Lower lobe of right lung (tissue), 2 donors: ENCODE data around the gene ANKRD6. TPM values are rescaled to one million over a fixed set of nuclear protein-coding genes. Genes with fewer than 3 reads are reported as not detected.

Source experiments
- ATAC-seq, 2 donors: fragments of 200-7000 bp; cut with Tn5 transposase; one replicate each; pipeline ENCODE4 v1.9.1; 2020 to 2022; ENCODE audit warnings: mild to moderate bottlenecking in 2 of 2, moderate library complexity in 2 of 2
- DNase-seq: peaks from one replicate; pipeline ENCODE4 v3.0.0-alpha.2; 2020
- H3K27ac ChIP-seq: fragments of 200-600 bp; one replicate; pipeline ENCODE4 v1.8.0; 2022
- H3K27me3 ChIP-seq: fragments of 200-600 bp; one replicate; pipeline ENCODE4 v1.8.0; 2022; ENCODE audit warnings: low read depth
- H3K36me3 ChIP-seq: fragments of 200-600 bp; one replicate; pipeline ENCODE4 v1.8.0; 2022; ENCODE audit warnings: mild to moderate bottlenecking
- H3K4me1 ChIP-seq: fragments of 200-600 bp; one replicate; pipeline ENCODE4 v1.8.0; 2022
- H3K4me3 ChIP-seq: fragments of 200-600 bp; one replicate; pipeline ENCODE4 v1.8.0; 2022; ENCODE audit warnings: mild to moderate bottlenecking
- H3K9me3 ChIP-seq: fragments of 200-600 bp; one replicate; pipeline ENCODE4 v1.8.0; 2022
- CTCF ChIP-seq: fragments of 200-600 bp; IDR thresholded peaks from one replicate; pipeline ENCODE4 v1.8.0; 2022; ENCODE audit warnings: antibody characterized with exemption, mild to moderate bottlenecking
- intact Hi-C: fragments of 100-400 bp; cut with DNase I; formaldehyde crosslinking; loops from one replicate; pipeline ENCODE4 v1.11.0; 2022
- total RNA-seq: library from RNA; stranded (reverse); fragmentation: NEBNext Ultra II Directional; extraction: Animal tissue kit (Norgen Biotek cat#: 25700); gene quantifications from one replicate; pipeline ENCODE4 v1.2.1, GENCODE V29; 2021
- donor health status: DM: no; HTN: yes; CAD: no; lungs with severe emphysema.

Gene ANKRD6
- total RNA-seq, 1 donor from 2014 or later: 17.7 TPM

- peak overlapping the region; percentile 81 for H3K4me3 ChIP-seq
- peaks cover 18% of the 10 kb centered on the region for H3K4me1 ChIP-seq
- H3K9me3 ChIP-seq: no peaks in the 10 kb centered on the region
- ATAC-seq (no peak), DNase-seq (no peak)
- no peaks in the 10 kb centered on the region for H3K27me3 ChIP-seq
- no peaks in the 10 kb centered on the region for H3K36me3 ChIP-seq
- intact Hi-C loops: no loop called here
- no peak for TF ChIP-seq CTCF
- H3K27ac ChIP-seq: no peak overlapping the region
Observed at GRCh38 chr6:89410231-89410761, 22.7 kb upstream of the ANKRD6 start.

GRCh38 chr6:89410788-89411144 is 22.2 kb upstream of the ANKRD6 start:
- Histone ChIP-seq H3K4me3 (peak overlapping the region; percentile 81), H3K36me3 (no peaks in the 10 kb centered on the region), H3K9me3 (no peaks in the 10 kb centered on the region), H3K4me1 (peaks cover 18% of the 10 kb centered on the region), H3K27ac (peak overlapping the region; percentile 77), H3K27me3 (no peaks in the 10 kb centered on the region)
- no peak for DNase-seq
- no peak for ATAC-seq
- TF ChIP-seq CTCF: no peak
- intact Hi-C loops: no loop called here

GRCh38 chr6:89411145-89412070 is 21.5 kb upstream of the ANKRD6 start:
- H3K36me3 ChIP-seq: no peaks in the 10 kb centered on the region
- peaks cover 18% of the 10 kb centered on the region for H3K4me1 ChIP-seq
- peak overlapping the region; percentile 81 for H3K4me3 ChIP-seq
- intact Hi-C loops: no loop called here
- H3K9me3 ChIP-seq: no peaks in the 10 kb centered on the region
- H3K27me3 ChIP-seq: no peaks in the 10 kb centered on the region
- TF ChIP-seq CTCF: no peak
- ATAC-seq (peak; percentile 75 to 78), DNase-seq (peak; percentile 64)
- peak overlapping the region; percentile 77 for H3K27ac ChIP-seq

GRCh38 chr6:89412071-89413005 is 20.6 kb upstream of the ANKRD6 start, which contains the start of gene RRAGD:
TSS of gene RRAGD (minus strand) at chr6:89412273. CDS start at chr6:89411993, 280 bp downstream.
- peak; percentile 92 to 93 for ATAC-seq

More at GRCh38 chr6:89412071-89413005, 20.6 kb upstream of the ANKRD6 start, which contains the start of gene RRAGD:
- H3K9me3 ChIP-seq: no peaks in the 10 kb centered on the region
- no peaks in the 10 kb centered on the region for H3K27me3 ChIP-seq
- H3K36me3 ChIP-seq: no peaks in the 10 kb centered on the region
- intact Hi-C loops: no loop called here
- H3K4me1 ChIP-seq: peaks cover 18% of the 10 kb centered on the region
- no peak for TF ChIP-seq CTCF
- peak within 1 kb of the TSS; percentile 77 for H3K27ac ChIP-seq
- peak; percentile 88 for DNase-seq
- peak within 1 kb of the TSS; percentile 81 for H3K4me3 ChIP-seq
